ENCODE results near the gene BCAS3.

DNA sequence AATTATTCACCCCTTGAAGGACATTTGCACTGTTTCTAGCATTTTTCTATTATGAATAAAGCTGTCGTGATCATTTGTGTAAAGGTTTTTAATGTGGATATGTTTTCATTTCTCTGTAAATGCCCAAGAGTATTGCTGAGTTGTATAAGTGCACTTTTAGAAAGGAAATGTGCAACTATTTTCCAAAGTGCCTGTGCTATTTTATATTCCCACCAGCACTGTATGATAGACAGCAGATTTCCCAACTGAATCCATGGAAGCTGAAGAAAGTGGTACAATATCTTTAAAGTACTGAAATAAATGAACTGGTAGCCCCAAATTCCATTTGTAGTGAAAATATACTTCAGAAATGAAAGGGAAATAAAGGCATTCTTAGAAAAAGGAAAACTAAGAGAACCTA is 238.4 kb downstream of the BCAS3 start:
- TF ChIP-seq, protein P1, sequence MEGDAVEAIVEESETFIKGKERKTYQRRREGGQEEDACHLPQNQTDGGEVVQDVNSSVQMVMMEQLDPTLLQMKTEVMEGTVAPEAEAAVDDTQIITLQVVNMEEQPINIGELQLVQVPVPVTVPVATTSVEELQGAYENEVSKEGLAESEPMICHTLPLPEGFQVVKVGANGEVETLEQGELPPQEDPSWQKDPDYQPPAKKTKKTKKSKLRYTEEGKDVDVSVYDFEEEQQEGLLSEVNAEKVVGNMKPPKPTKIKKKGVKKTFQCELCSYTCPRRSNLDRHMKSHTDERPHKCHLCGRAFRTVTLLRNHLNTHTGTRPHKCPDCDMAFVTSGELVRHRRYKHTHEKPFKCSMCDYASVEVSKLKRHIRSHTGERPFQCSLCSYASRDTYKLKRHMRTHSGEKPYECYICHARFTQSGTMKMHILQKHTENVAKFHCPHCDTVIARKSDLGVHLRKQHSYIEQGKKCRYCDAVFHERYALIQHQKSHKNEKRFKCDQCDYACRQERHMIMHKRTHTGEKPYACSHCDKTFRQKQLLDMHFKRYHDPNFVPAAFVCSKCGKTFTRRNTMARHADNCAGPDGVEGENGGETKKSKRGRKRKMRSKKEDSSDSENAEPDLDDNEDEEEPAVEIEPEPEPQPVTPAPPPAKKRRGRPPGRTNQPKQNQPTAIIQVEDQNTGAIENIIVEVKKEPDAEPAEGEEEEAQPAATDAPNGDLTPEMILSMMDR (IDR thresholded peaks at IDR 0.05; ENCODE audit: insufficient read depth, low read depth, low read length) = no peak
- TF ChIP-seq EZH2 (IDR thresholded peaks at IDR 0.05; ENCODE audit: insufficient read depth, low read length) = no peak
